Nephron progenitor cell (in vitro differentiated cells): ENCODE data around the gene HOXC11.
A peak's percentile ranks its signal among the peaks of the same experiment; 100 is the strongest.

Source experiments
- DNase-seq: peaks from one replicate; pipeline ENCODE4 v3.0.0; 2021
- H3K27ac Mint-ChIP-seq: 2 replicates; pipeline ENCODE4 v1.8.0; 2021; ENCODE audit warnings: mild to moderate bottlenecking, moderate library complexity, mixed read lengths
- H3K27me3 Mint-ChIP-seq: 2 replicates; pipeline ENCODE4 v1.8.0; 2021; ENCODE audit warnings: mild to moderate bottlenecking, low read depth, mixed read lengths; ENCODE audit not compliant: poor library complexity
- H3K36me3 Mint-ChIP-seq: 2 replicates; pipeline ENCODE4 v1.8.0; 2021; ENCODE audit warnings: low read depth, mixed read lengths
- H3K4me1 Mint-ChIP-seq: 2 replicates; pipeline ENCODE4 v1.8.0; 2021; ENCODE audit warnings: mixed read lengths
- H3K4me3 Mint-ChIP-seq: 2 replicates; pipeline ENCODE4 v1.8.0; 2021; ENCODE audit warnings: mild to moderate bottlenecking, moderate library complexity, mixed read lengths
- H3K9me3 Mint-ChIP-seq: 2 replicates; pipeline ENCODE4 v1.8.0; 2021; ENCODE audit warnings: mild to moderate bottlenecking, moderate library complexity, mixed read lengths
- TF ChIP-seq, protein P1 (sequence below): fragments of 200-600 bp; sonication (generic); IDR thresholded peaks from 2 replicates; pipeline ENCODE4 v1.5.0; 2021; ENCODE audit warnings: antibody characterized with exemption

Gene HOXC11

GRCh38 chr12:54011665-54012532 lies 39.0 kb downstream of the HOXC11 start:
- Mint-ChIP-seq H3K36me3 (peaks cover 21% of the 10 kb centered on the region), H3K4me1 (peaks cover 72% of the 10 kb centered on the region), H3K27me3 (peaks cover 6% of the 10 kb centered on the region), H3K27ac (peak overlapping the region; percentile 98), H3K4me3 (peak overlapping the region; percentile 91), H3K9me3 (no peaks in the 10 kb centered on the region)
- TF ChIP-seq, protein P1, sequence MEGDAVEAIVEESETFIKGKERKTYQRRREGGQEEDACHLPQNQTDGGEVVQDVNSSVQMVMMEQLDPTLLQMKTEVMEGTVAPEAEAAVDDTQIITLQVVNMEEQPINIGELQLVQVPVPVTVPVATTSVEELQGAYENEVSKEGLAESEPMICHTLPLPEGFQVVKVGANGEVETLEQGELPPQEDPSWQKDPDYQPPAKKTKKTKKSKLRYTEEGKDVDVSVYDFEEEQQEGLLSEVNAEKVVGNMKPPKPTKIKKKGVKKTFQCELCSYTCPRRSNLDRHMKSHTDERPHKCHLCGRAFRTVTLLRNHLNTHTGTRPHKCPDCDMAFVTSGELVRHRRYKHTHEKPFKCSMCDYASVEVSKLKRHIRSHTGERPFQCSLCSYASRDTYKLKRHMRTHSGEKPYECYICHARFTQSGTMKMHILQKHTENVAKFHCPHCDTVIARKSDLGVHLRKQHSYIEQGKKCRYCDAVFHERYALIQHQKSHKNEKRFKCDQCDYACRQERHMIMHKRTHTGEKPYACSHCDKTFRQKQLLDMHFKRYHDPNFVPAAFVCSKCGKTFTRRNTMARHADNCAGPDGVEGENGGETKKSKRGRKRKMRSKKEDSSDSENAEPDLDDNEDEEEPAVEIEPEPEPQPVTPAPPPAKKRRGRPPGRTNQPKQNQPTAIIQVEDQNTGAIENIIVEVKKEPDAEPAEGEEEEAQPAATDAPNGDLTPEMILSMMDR: no peak
- no peak for DNase-seq

GRCh38 chr12:54012631-54013409 lies 39.9 kb downstream of the HOXC11 start:
- Mint-ChIP-seq H3K4me3 (peak overlapping the region; percentile 91), H3K4me1 (peaks cover 62% of the 10 kb centered on the region), H3K27ac (peak overlapping the region; percentile 98), H3K27me3 (peaks cover 6% of the 10 kb centered on the region), H3K36me3 (peaks cover 21% of the 10 kb centered on the region), H3K9me3 (no peaks in the 10 kb centered on the region)
- TF ChIP-seq, protein P1: no peak
- no peak for DNase-seq

DNA sequence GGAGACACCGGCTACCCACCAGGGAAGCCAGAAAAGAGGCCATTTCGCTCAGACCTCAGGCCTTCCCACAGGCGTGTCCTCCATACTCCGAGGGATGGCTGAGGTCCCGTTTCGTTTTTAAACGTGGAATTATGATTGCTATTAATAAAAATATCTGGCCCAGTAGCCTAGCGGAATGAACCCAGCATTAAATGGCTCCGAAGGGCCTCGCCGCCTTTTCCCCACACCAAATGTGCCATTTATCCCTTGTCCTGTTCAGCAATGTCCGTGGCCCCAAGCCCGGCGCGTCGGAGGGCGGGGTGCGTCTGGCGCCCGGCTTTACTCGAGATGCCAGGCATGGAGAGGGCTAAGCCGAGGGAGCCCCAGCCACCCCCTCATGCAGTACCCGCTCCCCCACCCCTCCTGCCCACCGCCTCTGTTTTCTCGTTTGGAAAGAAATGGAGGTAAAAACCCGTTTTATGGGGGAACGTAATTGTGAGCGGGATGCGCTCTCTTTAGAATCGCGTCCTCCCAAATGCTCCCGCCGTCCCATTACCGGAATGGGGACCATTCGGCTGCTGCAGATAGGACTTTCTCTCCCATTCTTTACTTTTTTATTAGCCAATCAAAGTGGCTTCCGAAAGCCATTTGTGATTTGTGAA lies 41.6 kb downstream of the HOXC11 start:
- Mint-ChIP-seq H3K4me3 (peak overlapping the region; percentile 91), H3K4me1 (peaks cover 56% of the 10 kb centered on the region), H3K9me3 (no peaks in the 10 kb centered on the region), H3K27me3 (peaks cover 6% of the 10 kb centered on the region), H3K27ac (peak overlapping the region; percentile 97), H3K36me3 (peaks cover 24% of the 10 kb centered on the region)
- TF ChIP-seq, protein P1: no peak
- no peak for DNase-seq

DNA sequence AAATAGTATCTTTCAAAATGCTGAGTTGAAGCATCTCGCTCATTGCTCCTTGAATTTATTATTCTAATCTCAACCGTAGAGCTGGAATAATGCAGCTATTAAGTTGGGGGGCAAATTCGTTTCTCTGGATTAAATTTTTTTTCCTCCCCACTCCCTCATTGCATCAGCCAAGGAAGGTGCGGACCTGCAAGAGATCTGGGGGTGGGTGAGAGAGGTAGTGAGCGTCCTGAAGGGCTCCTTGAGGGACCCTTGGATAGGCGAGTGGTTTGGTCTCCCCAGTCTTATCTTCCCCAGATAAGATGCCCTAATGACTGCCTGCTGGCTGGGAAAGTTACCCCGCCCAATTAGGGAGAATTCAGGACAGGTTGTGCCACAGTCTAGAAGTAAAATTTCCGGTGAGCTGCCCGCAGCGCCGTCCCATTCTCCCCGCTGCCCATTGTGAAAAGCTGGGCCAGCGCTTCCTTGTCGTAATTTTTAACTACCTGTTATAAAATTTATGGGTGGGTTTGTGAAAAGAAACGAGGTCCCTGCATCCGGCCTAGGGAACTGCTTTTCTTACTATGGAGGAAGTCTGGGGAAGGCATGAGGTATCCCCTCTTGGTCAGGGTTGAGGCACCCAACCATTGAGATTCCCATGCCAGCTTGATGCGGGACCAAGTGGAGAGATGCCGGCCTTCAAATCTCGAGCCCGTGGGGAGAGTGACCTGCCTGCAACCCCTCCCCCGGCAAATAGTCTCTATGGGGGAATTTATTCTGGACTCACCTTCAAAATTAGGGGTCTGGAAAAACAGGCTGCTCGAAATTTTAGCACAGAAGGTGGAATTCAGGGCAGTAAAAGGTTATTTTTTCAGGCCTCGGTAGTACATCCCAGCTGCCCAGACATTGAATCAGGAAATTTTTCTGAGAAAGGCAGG lies 42.3 kb downstream of the HOXC11 start:
- TF ChIP-seq, protein P1: no peak
- no peak for DNase-seq
- H3K4me3 Mint-ChIP-seq: peak overlapping the region; percentile 91
- peak overlapping the region; percentile 97 for H3K27ac Mint-ChIP-seq
- peaks cover 24% of the 10 kb centered on the region for H3K36me3 Mint-ChIP-seq
- no peaks in the 10 kb centered on the region for H3K9me3 Mint-ChIP-seq
- H3K4me1 Mint-ChIP-seq: peaks cover 61% of the 10 kb centered on the region
- peaks cover 6% of the 10 kb centered on the region for H3K27me3 Mint-ChIP-seq

DNA sequence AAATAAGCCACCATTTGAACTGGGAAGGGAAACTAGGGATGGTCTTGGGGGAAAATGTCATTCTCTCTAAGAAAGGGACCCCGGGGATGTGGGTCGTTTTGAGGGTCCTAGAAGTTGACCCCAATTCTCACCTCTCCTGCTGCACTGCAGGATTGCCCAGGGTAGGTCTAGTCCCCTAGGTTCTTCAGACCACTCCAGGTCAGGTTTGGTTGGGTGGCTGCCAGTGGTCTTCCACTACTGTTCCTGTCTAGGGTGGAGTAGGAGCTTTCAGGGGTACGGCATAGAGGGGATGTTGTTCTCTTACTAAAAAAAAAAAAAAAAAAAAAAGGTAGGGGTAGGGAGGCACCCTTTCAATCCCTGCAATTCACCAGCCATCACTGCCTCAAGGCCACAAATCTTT lies 43.1 kb downstream of the HOXC11 start:
- no peaks in the 10 kb centered on the region for H3K9me3 Mint-ChIP-seq
- peak overlapping the region; percentile 91 for H3K4me3 Mint-ChIP-seq
- H3K27ac Mint-ChIP-seq: peak overlapping the region; percentile 97
- TF ChIP-seq, protein P1: no peak
- DNase-seq: no peak
- peaks cover 55% of the 10 kb centered on the region for H3K4me1 Mint-ChIP-seq
- peaks cover 6% of the 10 kb centered on the region for H3K27me3 Mint-ChIP-seq
- peaks cover 24% of the 10 kb centered on the region for H3K36me3 Mint-ChIP-seq
